Fibroblast of skin of left quadriceps (primary cell): Measurements from ENCODE around the gene PPP3CA.

Experiments used
- DNase-seq, 2 experiments: peaks; one replicate each; pipeline ENCODE4 v3.0.0-alpha.2; 2013; ENCODE audit warnings: low read depth in 2 of 2

The PPP3CA gene

DNA sequence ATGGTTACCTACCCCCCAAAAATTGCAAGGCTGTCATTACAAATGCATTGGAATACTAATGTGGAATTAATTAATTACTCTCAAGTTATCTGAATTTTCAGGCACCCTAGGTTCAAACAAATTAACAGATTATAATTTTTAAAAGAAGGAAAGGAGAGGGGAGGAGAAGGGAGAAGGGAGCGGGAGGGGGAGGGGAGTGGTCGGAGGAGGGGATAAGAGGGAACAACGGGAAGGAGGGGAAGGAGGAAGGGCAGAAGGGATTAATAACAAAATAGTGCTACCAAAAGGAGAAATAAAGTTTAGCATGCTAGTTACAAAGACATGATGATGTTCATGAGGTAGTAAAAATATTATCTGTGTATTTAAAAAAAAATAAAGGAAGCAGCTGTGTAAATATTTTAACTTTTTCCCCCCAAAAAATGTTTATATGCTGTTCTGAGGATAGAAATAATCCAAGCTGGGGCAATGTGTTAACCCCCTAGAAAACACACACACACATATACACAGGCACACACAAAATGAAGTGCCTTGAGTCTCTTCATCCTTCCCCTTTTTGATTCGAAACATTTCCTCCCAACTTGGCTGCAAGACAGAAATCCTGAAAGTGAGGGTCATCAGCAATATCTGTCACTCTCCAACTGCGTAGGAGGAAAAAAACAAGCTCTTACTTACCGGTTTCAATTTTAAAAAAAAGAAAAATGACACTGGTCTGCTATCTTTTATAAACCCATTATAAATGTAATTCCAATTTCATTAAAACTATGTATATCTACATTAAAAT, 58.8 kb downstream of the PPP3CA start:
- DNase-seq, result no peak

DNA sequence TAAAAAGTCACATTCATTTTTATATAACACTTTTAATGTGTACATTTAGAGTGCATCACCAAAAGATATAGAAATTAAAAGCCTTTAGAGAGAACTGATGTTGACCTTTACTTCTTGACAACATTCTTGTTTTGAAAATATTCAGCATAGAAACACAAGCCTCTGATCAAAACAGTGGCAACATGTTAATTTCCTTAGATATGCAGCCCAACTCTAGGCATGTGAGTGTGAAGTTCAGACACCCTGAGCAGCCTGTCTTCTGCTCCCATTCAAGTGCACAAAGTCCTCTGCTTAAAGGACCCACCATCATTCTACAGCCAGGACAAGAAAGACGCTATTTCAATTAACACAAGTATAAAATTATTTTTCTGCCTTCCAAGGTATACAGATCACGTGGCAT, 60.0 kb downstream of the PPP3CA start:
- DNase-seq, result no peak

- DNase-seq, result no peak
These were observed 60.7 kb downstream of the PPP3CA start for GRCh38 chr4:101286663-101287062.

- no peak for DNase-seq
These were observed 61.3 kb downstream of the PPP3CA start for GRCh38 chr4:101285985-101286384.

- no peak for DNase-seq
These were observed 62.8 kb downstream of the PPP3CA start for GRCh38 chr4:101284546-101284945.

DNA sequence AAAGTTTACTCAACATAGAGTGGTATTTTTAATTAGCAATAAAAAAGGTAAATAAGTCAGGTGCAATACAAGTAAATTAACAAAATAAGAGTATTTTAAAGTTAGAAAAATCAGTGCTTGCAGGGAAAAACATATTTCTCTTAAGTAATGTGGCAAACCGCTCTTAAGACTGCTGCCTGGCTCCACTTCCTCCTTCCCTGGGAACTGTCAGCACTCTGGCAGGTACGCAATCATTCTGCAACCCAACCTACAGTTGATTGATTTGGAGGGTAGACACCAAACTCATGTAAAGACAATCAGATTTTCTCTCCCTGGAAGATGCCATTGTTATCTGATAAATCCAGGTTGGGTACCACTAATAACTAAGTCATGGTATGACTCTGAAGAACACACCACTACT, 63.9 kb downstream of the PPP3CA start:
- no peak for DNase-seq

DNA sequence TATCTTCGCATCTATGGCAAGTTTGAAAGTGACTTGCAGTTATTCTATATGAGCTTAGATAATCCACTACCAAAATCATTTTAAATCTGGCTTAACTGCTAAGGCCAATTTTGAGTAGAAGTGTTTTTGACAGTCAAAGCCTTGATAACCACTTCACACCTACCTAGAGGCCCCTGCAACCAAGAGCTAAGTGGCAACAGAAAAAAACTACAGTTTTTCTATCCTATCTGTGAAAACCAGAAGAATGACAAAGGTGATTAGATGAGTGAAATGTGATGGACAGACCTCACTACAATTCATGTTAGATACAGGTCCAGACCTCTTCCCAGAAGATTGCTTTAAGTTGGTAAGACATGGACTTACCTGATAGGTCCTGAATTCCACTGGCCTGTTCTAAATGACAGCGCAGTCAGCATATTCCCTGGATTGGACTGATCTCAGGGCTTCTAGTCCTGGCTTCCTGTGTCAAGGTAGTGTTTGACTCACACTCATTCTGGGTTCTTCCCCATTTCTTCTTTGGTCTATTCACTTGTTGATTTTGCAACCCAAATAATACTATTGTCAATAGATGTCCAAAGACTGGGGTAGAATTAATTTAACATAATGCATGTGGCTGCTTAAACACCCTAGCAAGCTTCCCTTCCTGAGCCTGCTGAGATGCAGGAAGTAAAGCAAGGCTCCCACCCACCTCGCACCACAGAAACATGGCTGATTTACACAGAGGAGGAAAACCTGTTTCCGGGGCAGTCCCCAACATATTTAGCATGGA, 65.1 kb downstream of the PPP3CA start:
- no peak for DNase-seq

DNA sequence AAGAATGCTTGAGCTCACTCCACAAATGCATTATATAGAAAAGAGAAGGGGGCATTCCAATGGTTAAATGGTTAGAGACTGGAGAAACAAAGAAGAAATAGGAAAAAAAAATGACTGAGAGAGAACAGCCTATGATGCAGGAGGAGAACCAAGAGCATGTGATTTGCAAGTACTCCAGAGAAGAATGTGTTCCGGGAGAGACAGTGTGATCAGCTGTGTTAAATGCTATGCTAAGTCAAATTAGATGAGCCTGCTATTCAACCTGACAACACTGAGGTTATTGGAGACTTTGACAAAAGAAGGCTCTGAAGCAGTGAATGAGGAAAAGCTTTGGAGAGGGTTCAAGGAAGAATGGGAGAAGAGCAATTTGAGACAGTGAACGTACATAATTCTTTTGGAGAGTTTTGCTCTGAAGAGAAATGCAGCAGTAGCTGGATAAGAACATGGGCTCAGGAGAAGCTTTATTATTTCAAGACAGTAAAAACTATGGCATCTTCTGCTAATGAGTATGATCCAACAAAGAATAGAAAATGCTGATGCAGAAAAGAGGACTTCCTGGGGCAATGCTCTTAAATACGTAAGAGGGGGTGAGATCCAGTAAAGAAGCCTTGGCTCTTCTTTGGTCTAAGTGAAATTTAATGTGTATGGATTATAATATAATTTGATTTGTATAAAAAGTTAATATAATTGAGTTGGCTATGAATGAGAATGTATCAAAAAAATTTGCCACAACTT, 66.3 kb downstream of the PPP3CA start:
- DNase-seq, result no peak

DNA sequence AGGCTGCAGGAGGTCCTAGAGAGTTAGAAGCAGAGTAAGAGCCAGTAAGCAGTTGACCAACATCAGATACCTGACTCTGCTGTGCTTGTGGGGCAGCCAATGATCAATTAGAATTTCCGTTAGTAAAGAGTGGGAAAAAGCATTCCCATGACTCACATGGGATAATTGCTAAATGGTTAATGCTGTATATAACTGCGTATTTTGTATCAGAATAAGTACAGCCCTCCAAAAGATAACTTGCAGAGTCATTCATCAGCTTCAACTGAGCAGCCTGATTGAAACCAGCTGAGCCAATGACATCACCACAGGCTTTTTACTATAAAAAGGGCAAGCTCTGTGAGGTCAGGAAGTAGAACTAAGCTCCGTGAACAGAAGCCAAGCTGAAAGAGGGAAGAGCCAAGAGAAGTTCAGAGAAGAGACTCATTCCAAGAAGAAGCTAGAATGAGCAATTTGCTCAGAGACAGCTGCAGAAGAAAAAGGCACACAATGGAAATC, 67.9 kb downstream of the PPP3CA start:
- peak; percentile 99 for DNase-seq

- DNase-seq, result peak; percentile 32 to 47
These were observed 69.7 kb downstream of the PPP3CA start for GRCh38 chr4:101277671-101278070.

DNA sequence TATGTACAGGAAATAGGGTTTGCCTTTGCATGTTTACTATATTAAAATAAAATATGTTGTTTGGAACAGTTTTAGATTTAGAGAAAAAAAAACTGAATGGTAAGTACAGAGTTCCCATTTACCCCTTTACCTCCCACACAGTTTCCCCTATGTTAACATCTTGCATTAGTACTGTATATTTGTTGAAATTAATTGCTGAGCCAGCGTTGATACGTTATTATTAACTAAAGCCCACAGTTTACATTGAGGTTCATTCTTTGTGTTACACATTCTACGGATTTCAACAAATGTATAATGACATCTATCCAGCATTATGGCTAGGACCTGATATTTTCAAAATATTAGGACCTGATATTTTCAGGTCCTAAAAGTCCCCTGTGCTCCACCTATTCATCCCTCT, 70.7 kb downstream of the PPP3CA start:
- DNase-seq, result no peak

DNA sequence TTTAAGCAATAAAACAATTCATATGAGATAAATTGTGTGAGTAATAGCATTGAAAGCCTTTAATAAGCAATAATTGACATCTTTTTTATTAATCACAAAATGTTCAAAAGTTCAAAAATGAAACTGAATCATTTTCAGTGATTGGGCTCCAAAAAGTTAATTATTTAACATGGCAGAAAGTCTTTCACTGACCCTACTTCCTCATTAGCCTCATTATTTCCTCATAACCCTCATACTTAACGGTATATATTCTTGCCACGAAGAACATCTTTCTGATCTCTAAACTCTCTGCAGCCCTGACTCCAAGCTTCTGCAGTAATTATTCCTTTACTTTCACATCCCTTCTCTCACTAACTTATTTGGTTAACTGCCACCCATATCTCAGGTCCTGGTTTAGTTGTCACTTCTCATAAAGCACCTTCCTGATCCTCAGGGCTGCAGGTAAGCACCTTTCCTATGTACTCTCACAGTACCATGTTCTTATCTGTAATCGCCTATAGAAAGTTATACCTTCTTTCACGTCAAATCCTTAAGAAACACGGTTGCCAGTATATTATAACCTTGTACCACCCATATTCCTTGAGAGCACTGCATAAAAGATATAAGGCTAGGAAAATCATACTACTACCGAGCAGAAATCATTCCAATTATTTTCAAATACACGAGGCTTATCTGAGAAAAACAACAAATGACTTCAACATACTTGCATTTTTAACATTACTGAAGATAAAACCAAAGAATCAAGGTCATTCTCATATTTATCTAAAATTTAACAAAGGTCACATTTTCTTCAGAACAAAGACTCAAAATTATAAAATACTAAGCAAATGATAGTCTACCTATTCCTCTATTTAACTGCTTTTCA, 72.2 kb downstream of the PPP3CA start:
- no peak for DNase-seq

- no peak for DNase-seq
These were observed 75.8 kb downstream of the PPP3CA start for GRCh38 chr4:101271516-101271915.

DNA sequence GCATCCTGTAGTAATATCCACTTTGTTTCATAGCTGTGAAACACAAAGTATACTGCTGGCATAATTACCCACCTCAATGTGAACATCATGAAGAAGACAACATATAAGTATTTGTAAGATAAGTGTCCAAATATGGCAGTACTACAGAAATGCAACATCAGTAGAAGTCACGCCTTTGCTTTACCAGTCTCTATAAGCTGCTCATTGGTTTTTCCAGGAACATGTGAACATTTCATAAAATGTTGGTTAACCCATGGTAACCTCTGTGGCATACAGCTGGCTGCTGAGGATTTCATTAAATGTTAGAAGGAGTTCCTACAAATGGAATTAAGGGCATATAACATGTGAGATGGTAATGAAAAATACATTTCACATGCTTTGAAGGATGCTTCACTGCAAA, 77.6 kb downstream of the PPP3CA start:
- DNase-seq, result no peak

DNA sequence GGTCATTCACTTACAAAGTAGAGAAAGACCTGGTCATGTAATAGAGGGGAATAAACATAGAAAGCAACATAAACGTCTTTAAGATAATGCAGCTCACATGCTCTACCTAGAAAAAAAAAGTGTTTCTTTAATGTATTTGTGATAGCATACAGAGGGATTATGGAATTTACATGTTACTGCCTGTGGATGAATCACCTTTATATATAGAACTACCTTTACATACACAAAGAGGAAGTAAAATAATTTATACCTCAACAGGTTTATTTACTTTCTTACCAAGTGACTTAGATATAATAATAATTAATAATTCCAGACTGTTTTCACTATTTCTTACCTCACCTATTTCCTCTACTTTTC, 81.5 kb downstream of the PPP3CA start:
- DNase-seq, result no peak

- no peak for DNase-seq
These were observed 82.1 kb downstream of the PPP3CA start for GRCh38 chr4:101264993-101265815.

GRCh38 chr4:101264512-101264911, 82.8 kb downstream of the PPP3CA start:
- no peak for DNase-seq

DNA sequence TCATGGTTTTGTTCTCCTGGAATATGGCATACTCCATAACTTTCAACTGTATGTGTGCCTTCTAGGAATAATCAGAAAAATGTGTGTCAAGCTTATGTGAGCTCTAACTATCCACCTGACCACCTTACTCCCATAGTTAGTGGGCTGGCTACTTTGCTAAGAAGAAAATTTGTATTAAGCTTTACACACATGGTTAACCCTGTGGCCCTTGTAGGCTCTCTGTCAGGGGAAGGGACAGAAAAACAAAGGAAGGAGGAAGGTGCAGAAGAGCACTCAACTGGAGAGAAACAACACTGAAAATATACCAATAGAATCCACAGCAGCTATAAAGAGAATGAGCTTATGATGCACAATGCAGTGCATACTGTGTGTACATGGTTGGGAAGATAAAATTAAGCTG, 84.6 kb downstream of the PPP3CA start:
- no peak for DNase-seq

DNA sequence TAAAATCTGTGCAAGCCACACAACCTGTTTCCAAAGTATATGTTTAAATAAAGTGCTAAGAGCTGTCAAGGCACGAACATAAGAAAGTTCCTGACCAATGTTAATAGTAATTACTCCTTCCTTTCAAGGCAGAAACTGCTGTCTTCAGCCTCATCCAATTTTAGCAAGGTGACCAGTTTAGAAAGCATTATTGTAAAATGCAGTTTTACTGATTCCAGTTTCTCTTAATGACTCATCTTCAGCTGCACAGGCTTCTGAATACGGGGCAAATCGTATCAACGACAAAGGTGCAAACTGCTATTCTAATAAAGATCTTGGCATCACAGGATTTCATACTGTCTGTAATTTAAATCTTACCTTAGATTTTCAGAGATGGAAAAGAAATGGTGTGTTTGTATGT, 87.5 kb downstream of the PPP3CA start:
- DNase-seq, result no peak

GRCh38 chr4:101258883-101259282, 88.4 kb downstream of the PPP3CA start:
- peak in 1 of 2 experiments; percentile 9 for DNase-seq

DNA sequence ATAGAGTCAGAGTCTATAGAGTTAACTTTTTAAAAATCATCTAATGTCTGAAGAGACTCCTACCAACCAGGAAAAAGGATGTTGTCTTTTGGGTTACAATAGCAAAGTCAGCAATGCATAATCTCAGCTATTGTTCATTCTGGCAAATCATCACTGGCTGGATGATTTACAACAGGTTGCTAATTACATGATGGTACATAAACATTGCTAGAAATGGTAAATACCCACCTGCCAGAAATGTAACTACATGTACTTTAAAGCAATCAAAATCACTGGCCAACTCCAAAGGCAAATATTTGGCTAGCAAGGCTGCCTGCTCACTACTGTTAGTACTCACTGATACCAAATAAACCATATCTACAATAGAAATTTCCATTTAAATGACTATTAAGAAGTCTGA, 91.1 kb downstream of the PPP3CA start:
- DNase-seq, result no peak
